ENCODE measurements around the gene IL17RB.

The IL17RB gene

GRCh38 chr3:53846134-53846850 lies at the start of gene IL17RB, which contains the start of gene CHDH:
Gene IL17RB (plus strand): TSS chr3:53846568. CDS start chr3:53846589, 21 bp downstream.
Gene CHDH (minus strand): TSS chr3:53846419. CDS start chr3:53824008, 22,411 bp downstream.
- DNase-seq (ENCODE audit: extremely low read depth, low read depth): no peak
- TF ChIP-seq CTCF (IDR thresholded peaks at IDR 0.05; ENCODE audit: low read depth, low read length): no peak

DNA sequence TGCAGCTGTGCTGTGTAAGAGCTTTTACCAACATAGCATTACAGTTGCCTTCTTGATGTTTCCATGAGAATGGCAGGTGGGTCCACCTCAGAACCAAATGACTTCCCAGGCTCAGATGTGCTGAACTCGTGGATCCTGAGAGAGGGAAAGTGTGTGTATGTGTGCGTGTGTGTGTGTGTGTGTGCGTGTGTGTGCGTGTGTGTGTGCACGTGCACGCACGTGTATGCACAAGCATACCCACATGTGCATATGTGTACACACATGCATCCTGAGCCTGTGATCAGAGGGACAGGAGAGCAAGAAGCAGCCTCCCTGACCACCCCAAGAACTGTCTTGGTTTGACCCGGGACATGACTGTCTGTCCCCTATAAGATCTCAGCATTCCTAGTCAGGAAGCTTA lies 48.2 kb upstream of the IL17RB start:
- no peak for DNase-seq (ENCODE audit: extremely low read depth, low read depth)
- TF ChIP-seq CTCF (IDR thresholded peaks at IDR 0.05; ENCODE audit: low read depth, low read length): no peak

DNA sequence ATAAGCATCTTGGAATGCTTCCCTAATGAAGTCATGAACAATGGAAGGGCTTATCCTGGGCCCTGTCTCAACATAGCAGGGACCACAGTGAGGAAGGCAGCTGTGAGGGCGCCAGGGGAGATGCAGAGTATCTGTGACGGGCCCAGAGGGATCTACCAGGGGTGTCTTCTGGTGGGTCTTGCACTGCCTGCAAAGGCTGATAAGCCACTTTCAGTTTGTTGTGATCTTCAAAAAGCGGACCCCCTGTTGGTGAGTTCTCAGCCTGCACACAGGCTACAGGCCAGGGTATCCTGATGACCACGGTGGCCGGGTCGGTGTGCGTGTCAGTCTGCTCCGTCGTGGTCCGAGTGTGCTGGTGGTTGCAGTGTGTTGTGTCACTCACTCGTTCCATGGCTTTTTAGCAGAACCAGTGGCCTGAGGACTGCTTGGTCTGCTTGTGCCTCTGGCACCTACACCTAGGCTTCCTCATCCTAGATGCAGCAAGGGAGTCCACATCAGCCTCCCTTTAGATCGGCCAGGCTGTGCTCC lies 47.0 kb upstream of the IL17RB start:
- TF ChIP-seq CTCF (IDR thresholded peaks at IDR 0.05; ENCODE audit: low read depth, low read length): no peak
- DNase-seq (ENCODE audit: extremely low read depth, low read depth): no peak

DNA sequence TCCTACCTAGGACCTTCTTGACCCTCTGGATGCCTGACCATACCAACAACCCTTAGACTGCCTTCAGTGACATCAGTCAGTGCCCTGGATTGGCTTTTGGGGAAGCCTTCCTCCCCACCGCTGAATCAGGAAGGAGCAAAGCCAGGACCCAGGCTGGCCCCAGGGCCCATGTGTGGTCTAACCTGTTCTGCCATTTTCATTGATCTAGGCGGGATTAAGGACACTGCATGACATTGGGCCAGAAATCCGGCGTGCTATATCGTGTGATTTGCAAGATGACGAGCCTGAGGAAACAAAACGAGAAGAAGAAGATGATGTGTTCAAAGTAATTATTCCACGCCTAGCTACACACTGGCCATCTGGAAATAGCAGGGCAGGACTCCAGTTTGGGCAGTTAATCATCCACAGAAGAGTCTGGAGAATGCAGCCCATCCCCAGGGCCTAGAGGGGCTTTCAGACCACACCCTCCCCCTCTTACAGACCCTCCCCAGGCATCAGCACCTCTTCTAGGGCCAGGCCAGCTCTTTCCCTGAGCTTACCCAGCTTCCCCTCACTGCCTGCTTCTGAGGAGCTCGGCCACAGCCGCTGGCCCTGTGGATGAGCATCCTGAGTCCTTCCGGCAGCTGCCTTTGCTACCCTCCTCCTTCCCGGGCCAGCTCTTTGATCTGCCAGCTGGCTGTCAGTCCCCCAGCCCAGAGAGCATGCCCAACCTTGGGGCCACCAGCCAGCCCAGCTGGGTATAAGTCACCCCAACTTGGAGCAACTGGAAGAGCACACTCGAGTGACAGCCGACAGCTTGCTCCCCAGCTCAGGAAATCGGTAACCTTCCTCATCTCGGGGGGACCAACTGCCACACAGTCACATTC lies 46.1 kb upstream of the IL17RB start:
- TF ChIP-seq CTCF (IDR thresholded peaks at IDR 0.05; ENCODE audit: low read depth, low read length): no peak
- DNase-seq (ENCODE audit: extremely low read depth, low read depth): no peak

DNA sequence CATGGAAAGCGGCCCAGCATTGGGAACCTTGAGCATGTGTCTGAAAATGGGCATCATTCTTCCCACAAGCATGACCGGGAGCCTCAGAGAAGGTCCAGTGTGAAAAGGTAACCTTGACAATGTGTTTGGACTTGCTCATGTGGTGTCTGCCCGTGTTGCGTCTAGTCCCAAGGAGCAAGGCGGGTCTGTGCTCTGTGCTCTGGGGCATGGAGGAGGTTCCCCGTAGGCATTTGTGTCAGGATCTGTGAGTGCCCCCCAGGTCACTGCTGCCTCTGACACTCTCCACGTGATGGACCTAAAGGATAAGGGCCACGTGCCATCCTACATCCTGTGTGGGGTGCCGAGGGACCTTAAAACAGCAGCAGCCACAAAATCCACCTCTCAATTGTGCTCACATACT lies 45.0 kb upstream of the IL17RB start:
- no peak for DNase-seq (ENCODE audit: extremely low read depth, low read depth)
- no peak for TF ChIP-seq CTCF (IDR thresholded peaks at IDR 0.05; ENCODE audit: low read depth, low read length)

- DNase-seq (ENCODE audit: extremely low read depth, low read depth): no peak
- TF ChIP-seq CTCF (IDR thresholded peaks at IDR 0.05; ENCODE audit: low read depth, low read length): no peak
Measured at GRCh38 chr3:53802256-53802880, 44.0 kb upstream of the IL17RB start.
